ENCODE data around the gene STK33.

STK33 gene

DNA sequence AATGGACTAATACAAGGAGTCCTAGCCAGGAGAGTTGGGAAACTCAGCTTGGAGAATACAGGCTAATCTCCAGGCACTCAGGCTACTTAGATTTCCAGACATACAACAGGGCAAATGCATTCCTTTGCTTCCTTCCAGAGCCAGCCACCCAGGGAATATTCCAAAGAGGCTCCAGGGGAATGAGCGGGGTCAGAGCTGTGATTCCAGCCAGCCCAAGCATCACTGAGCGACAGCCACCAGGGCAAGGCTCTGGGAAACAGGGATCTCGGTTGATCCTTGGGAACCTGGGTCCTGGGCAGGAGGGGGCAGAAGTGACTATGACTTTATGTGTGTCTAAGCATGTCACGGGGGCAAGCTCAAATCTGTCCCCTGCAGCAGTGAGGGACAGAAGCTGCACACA, 218.1 kb downstream of the STK33 start:
- Histone ChIP-seq H3K36me3 (ENCODE audit: control insufficient read depth in 2 of 2, insufficient read depth in 1 of 2, low read length in 2 of 2) (no peaks in the 10 kb centered on the region), H3K4me3 (ENCODE audit: low read depth, low read length) (no peak overlapping the region), H3K27ac (ENCODE audit: extremely low read depth, low read depth, low read length) (no peak overlapping the region), H3K4me1 (ENCODE audit: control insufficient read depth, insufficient read depth, low read length) (no peaks in the 10 kb centered on the region), H3K9me3 (ENCODE audit: control insufficient read depth, insufficient read depth, low read depth, low read length) (no peaks in the 10 kb centered on the region)
- CTCF ChIA-PET, result interaction anchor here (0.6 to 1.5 kb wide), 3 partner anchors 10 to 1775 kb away, joined by 3 read pairs; no protein-coding TSS in a partner anchor
- TF ChIP-seq GLIS1 (tag by site-specific recombination; IDR thresholded peaks at IDR 0.05), result no peak
- TF ChIP-seq ZNF660 (tag by site-specific recombination; IDR thresholded peaks at IDR 0.05), result no peak
- TF ChIP-seq, protein P1, sequence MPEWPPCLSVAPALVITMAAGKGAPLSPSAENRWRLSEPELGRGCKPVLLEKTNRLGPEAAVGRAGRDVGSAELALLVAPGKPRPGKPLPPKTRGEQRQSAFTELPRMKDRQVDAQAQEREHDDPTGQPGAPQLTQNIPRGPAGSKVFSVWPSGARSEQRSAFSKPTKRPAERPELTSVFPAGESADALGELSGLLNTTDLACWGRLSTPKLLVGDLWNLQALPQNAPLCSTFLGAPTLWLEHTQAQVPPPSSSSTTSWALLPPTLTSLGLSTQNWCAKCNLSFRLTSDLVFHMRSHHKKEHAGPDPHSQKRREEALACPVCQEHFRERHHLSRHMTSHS (tag by site-specific recombination; IDR thresholded peaks at IDR 0.05), result no peak
- no peak for TF ChIP-seq ZBTB20 (tag by site-specific recombination; IDR thresholded peaks at IDR 0.05)
- TF ChIP-seq TCF7L2 (IDR thresholded peaks at IDR 0.05; ENCODE audit: borderline replicate concordance, low read depth, low read length), result no peak
- TF ChIP-seq ZNF580 (tag by site-specific recombination; IDR thresholded peaks at IDR 0.05), result no peak
- TF ChIP-seq MEIS1 (CRISPR knock-in tag; IDR thresholded peaks at IDR 0.05; ENCODE audit: borderline replicate concordance), result no peak
- no peak for TF ChIP-seq ZNF426 (tag by site-specific recombination; IDR thresholded peaks at IDR 0.05)
- no peak for TF ChIP-seq ZNF510 (tag by site-specific recombination; IDR thresholded peaks at IDR 0.05; ENCODE audit: insufficient replicate concordance)
- no peak for TF ChIP-seq ZNF248 (tag by site-specific recombination; IDR thresholded peaks at IDR 0.05)
- TF ChIP-seq ZIC2 (tag by site-specific recombination; IDR thresholded peaks at IDR 0.05), result no peak
- no peak for TF ChIP-seq ZNF214 (tag by site-specific recombination; IDR thresholded peaks at IDR 0.05; ENCODE audit: borderline replicate concordance)
- TF ChIP-seq ZNF155 (tag by site-specific recombination; IDR thresholded peaks at IDR 0.05), result no peak
- TF ChIP-seq ZNF223 (tag by site-specific recombination; IDR thresholded peaks at IDR 0.05), result no peak
- TF ChIP-seq ZNF23 (tag by site-specific recombination; IDR thresholded peaks at IDR 0.05; ENCODE audit: borderline replicate concordance), result no peak
- POLR2A ChIA-PET, result no interaction called here

- CTCF ChIA-PET, result interaction anchor here (0.6 to 1.5 kb wide), 2 partner anchors 182 to 1776 kb away, joined by 3 read pairs; no protein-coding TSS in a partner anchor
- POLR2A ChIA-PET, result no interaction called here
- TF ChIP-seq ZBTB8A (tag by site-specific recombination; IDR thresholded peaks at IDR 0.05) (no peak), ZNF433 (tag by site-specific recombination; IDR thresholded peaks at IDR 0.05; ENCODE audit: low read depth) (no peak), ZFP37 (tag by site-specific recombination; IDR thresholded peaks at IDR 0.05) (no peak), ZNF132 (tag by site-specific recombination; IDR thresholded peaks at IDR 0.05; ENCODE audit: borderline replicate concordance) (no peak), TSHZ1 (tag by site-specific recombination; IDR thresholded peaks at IDR 0.05; ENCODE audit: borderline replicate concordance) (no peak), GFI1B (tag by site-specific recombination; IDR thresholded peaks at IDR 0.05) (no peak), ZNF843 (tag by site-specific recombination; IDR thresholded peaks at IDR 0.05) (no peak), IKZF3 (tag by site-specific recombination; IDR thresholded peaks at IDR 0.05) (no peak), ZNF174 (tag by site-specific recombination; IDR thresholded peaks at IDR 0.05) (no peak), SCRT1 (tag by site-specific recombination; IDR thresholded peaks at IDR 0.05; ENCODE audit: borderline replicate concordance) (no peak), ZNF394 (tag by site-specific recombination; IDR thresholded peaks at IDR 0.05; ENCODE audit: borderline replicate concordance) (no peak)
- TF ChIP-seq, protein P2, sequence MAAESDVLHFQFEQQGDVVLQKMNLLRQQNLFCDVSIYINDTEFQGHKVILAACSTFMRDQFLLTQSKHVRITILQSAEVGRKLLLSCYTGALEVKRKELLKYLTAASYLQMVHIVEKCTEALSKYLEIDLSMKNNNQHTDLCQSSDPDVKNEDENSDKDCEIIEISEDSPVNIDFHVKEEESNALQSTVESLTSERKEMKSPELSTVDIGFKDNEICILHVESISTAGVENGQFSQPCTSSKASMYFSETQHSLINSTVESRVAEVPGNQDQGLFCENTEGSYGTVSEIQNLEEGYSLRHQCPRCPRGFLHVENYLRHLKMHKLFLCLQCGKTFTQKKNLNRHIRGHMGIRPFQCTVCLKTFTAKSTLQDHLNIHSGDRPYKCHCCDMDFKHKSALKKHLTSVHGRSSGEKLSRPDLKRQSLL (tag by site-specific recombination; IDR thresholded peaks at IDR 0.05), result no peak
- TF ChIP-seq, protein P3, sequence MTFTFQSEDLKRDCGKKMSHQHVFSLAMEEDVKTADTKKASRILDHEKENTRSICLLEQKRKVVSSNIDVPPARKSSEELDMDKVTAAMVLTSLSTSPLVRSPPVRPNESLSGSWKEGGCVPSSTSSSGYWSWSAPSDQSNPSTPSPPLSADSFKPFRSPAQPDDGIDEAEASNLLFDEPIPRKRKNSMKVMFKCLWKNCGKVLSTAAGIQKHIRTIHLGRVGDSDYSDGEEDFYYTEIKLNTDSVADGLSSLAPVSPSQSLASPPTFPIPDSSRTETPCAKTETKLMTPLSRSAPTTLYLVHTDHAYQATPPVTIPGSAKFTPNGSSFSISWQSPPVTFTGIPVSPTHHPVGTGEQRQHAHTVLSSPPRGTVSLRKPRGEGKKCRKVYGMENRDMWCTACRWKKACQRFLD (tag by site-specific recombination; IDR thresholded peaks at IDR 0.05), result no peak
Measured at GRCh38 chr11:8375460-8375859, 218.6 kb downstream of the STK33 start.

More at GRCh38 chr11:8375460-8375859, 218.6 kb downstream of the STK33 start:
- H3K36me3 ChIP-seq (ENCODE audit: control insufficient read depth in 2 of 2, insufficient read depth in 1 of 2, low read length in 2 of 2), result no peaks in the 10 kb centered on the region
- H3K27ac ChIP-seq (ENCODE audit: extremely low read depth, low read depth, low read length), result no peak overlapping the region
- no peak overlapping the region for H3K4me3 ChIP-seq (ENCODE audit: low read depth, low read length)
- H3K9me3 ChIP-seq (ENCODE audit: control insufficient read depth, insufficient read depth, low read depth, low read length), result no peaks in the 10 kb centered on the region
- H3K4me1 ChIP-seq (ENCODE audit: control insufficient read depth, insufficient read depth, low read length), result no peaks in the 10 kb centered on the region

Data from HEK293 (cell line).